GM19035 (cell line): ENCODE data around the gene RASGRF1.

Experiments used
- ATAC-seq: cut with Tn5 transposase; IDR thresholded peaks from one replicate; pipeline ENCODE4 v1.9.1; 2021; ENCODE audit not compliant: unreplicated experiment

The RASGRF1 gene

GRCh38 chr15:78989701-78990240 is 100.8 kb downstream of the RASGRF1 start:
- ATAC-seq = no peak

DNA sequence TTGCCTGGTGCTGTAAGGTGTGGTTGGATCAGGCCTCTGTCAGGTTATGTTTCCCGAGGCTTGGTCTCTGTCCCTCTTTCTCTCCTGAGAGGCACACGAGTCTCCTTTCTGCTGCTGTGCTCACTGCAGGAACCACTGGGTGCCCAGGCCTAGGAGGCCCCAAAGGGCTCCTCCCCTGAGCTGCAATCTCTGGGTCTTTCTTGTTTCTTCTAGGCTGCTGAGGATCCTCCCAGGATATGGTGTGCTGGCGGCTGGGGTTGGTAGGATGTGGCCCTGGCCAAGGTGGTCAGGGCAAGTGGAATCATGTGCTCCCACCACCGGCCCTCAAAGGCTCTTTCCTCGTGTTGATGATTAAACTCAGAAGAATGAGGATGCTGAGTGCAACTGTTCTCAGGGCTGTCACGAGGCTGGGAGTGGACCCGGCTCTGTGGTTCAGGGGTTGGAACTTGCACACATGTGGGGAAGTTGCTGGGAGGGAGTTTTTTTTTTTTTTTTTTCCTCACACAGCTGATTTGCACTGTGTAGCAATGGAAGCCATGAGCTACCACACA is 102.1 kb downstream of the RASGRF1 start:
- ATAC-seq = no peak

DNA sequence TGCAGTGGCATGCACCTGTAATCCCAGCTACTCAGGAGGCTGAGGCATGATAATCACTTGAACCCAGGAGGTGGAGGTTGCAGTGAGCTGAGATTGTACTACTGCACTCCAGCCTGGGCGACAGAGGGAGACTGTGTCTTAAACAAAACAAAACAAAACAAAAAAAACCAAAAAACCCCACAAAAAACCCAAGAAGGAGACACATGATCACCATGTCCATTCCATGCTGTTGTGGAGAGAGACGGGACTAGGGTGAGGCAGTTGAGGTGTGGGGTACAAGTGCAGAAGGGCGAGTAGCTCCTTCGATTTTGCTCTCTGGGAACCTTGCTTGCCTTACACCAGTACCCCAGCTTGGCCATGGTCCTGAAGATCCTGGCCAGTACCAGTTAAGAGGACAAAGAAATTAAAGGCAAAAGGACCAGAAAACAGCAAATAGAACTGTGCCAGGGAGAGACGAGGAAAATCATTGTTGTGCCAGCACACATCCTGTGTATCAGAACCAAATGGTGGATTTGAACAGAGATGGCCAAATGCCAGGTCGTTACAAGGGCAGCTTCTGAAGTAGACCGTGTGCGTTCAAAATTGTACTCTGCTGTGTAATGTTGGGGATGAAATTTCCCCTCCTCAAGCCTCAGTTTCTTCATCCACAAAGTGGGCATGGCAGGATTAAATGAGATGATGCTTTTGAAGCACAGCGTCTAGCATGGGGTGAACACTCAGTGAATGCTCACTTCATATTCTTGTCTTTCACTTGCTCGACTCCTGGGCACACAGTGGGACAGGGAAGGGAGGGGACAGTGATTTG is 102.8 kb downstream of the RASGRF1 start:
- ATAC-seq = no peak

GRCh38 chr15:78985859-78986475 is 104.6 kb downstream of the RASGRF1 start:
- ATAC-seq = no peak

- ATAC-seq = no peak
These were observed 106.5 kb downstream of the RASGRF1 start for GRCh38 chr15:78984041-78984440.

DNA sequence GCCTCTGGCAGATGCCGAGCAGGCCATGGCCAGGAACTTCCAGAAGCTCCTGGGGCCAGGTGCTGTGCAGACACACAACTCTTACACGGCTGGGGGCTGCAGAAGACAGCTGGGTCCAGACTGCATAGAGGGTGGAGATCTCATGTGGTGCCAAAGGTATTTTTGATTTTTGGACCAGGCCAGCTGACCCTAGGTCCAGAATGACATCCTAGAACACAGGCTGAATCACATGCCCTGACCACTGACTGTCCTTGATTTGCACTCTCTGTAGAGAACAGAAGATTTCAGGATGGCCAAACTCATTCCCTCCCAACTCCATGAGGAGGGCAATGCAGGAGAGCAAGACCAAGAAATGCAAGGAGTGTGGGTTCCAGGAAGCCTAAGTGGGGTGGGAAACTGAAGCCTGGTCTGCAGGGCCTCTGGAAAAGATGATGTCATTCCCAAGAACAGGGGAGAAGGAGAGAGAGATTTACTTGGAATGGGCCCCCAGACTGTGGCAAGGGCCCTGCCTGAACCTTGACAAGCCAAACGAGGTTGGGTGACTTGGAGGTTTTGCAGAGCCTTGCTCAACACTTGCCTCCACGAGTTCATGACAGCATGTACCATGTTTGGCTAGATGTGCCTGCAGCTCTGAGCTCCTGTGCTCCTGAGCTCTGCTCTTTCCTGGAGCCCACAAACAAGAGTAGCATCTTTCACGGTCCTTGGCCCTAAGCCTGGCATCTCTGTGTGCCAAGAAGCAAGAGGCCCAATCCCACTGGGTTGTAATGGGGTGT is 107.2 kb downstream of the RASGRF1 start:
- no peak for ATAC-seq

- no peak for ATAC-seq
These were observed 107.8 kb downstream of the RASGRF1 start for GRCh38 chr15:78982736-78983135.

- no peak for ATAC-seq
These were observed 108.9 kb downstream of the RASGRF1 start for GRCh38 chr15:78981532-78982313.

DNA sequence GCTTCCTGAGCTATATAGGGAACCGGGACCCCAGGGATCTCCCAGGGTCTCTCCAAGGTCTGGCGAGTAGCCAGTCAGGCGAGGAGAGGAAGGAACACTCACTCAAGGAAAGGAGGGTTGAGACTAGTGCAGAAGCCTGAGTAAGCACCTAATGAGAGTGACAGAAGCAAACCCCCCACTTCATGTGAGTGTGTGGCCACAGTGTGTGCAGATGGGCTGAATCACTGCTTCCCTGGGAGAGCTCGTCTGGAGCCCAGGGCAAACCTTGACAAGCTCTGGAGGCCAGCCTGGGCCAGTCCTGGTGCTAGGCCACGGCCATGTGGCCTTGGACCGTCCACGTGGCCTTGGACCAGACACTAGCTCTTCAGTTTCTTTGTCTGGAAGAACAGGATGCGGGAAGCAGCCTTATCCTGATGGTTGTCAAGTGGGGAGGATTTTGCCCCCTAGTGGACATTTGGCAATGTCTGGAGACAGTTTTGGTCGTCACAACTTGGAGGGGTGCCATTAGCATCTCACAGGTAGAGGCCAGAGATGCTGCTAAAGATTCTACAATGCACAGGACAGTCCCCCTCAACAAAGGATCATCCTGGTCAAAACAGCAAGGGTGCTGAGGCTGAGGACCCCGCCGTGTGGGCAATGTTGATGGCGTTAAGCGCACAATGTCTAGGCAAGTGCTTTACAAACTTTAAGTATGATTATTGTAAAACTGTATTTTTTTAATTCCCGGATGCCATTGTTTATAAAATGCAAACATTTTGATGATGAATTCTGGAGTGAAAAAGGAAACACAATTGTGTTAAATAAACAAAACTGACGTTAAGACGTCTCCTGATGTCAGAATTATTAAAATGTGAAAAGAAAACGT is 110.9 kb downstream of the RASGRF1 start:
- ATAC-seq = no peak

- no peak for ATAC-seq
These were observed 111.9 kb downstream of the RASGRF1 start for GRCh38 chr15:78978601-78979179.

DNA sequence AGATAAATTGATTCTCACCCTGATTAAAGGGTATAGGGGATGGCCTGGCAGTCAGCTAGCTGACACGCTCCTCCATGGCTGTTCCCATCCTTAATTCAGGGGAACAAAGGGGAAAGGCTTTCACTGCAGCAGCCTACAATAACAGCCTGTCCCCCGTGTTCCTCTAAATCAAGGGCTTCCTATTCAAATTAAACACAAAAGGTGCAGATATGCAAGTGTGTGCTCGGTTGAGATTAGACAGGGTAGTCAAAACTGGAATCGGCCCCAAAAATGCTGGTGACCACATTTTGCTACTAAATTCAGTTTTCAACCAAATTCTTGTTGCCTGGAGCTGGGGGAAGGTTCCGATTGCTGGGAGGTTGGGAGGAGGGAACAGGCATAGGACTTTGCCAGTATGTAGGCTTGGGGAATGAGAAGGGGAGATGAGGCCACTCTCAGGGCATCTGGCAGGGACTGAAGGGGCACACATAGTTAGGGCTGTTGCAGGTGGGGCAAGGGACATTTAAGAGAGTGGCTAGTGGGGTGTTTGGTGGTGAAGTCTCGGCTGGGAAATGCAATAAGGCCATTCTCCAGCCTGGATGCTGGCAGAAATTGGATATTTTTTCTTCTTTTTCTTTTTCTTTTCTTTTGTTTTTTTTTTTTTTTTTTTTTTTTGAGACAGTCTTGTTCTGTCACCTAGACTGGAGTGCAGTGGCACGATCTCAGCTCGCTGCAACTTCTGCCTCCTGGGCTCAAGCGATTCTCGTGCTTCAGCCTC is 112.8 kb downstream of the RASGRF1 start:
- ATAC-seq = peak; percentile 37

- ATAC-seq = peak; percentile 49
These were observed 113.4 kb downstream of the RASGRF1 start for GRCh38 chr15:78977091-78977571.

- no peak for ATAC-seq
These were observed 113.9 kb downstream of the RASGRF1 start for GRCh38 chr15:78976691-78977090.

GRCh38 chr15:78974272-78974918 is 116.2 kb downstream of the RASGRF1 start:
- ATAC-seq = no peak

GRCh38 chr15:78969687-78970349 is 120.8 kb downstream of the RASGRF1 start:
- ATAC-seq = no peak

- ATAC-seq = no peak
These were observed 121.9 kb downstream of the RASGRF1 start for GRCh38 chr15:78968539-78969271.

- ATAC-seq = no peak
These were observed 122.5 kb downstream of the RASGRF1 start for GRCh38 chr15:78968114-78968513.
